H9 (cell line): ENCODE measurements around the gene MGLL. TPM values are rescaled to one million over a fixed set of nuclear protein-coding genes. Genes with fewer than 3 reads are reported as not detected.

Experiments
- DNase-seq: peaks from one replicate; pipeline ENCODE4 v3.0.0-alpha.2; 2017
- H2AFZ ChIP-seq: one replicate; pipeline ENCODE4 v1.6.1; 2013; ENCODE audit warnings: mild to moderate bottlenecking, low read length, control low read depth, moderate library complexity
- H2AK5ac ChIP-seq: 2 replicates; pipeline ENCODE4 v1.6.1; 2013; ENCODE audit warnings: low read length, control low read depth, mixed read lengths; ENCODE audit not compliant: insufficient read length
- H2BK120ac ChIP-seq: one replicate; pipeline ENCODE4 v1.6.1; 2013; ENCODE audit warnings: low read depth, mild to moderate bottlenecking, low read length, control low read depth, inconsistent platforms; ENCODE audit not compliant: poor library complexity, severe bottlenecking
- H2BK12ac ChIP-seq: 2 replicates; pipeline ENCODE4 v1.6.1; 2013; ENCODE audit warnings: low read length, control low read depth, mixed read lengths, low read depth; ENCODE audit not compliant: insufficient read length
- H2BK15ac ChIP-seq: 2 replicates; pipeline ENCODE4 v1.6.1; 2013; ENCODE audit warnings: low read depth, low read length, control low read depth
- H2BK20ac ChIP-seq: one replicate; pipeline ENCODE4 v1.6.1; 2013; ENCODE audit warnings: low read depth, mild to moderate bottlenecking, low read length, control low read depth, inconsistent platforms; ENCODE audit not compliant: poor library complexity, severe bottlenecking
- H2BK5ac ChIP-seq: 2 replicates; pipeline ENCODE4 v1.6.1; 2013; ENCODE audit warnings: low read length, control low read depth, mixed read lengths; ENCODE audit not compliant: insufficient read length
- H3K14ac ChIP-seq: 2 replicates; pipeline ENCODE4 v1.6.1; 2013; ENCODE audit warnings: low read length, control low read depth; ENCODE audit not compliant: insufficient read depth
- H3K18ac ChIP-seq: 2 replicates; pipeline ENCODE4 v1.6.1; 2013; ENCODE audit warnings: low read depth, mild to moderate bottlenecking, mixed read lengths, low read length, control low read depth; ENCODE audit not compliant: insufficient read length
- H3K23ac ChIP-seq: 2 replicates; pipeline ENCODE4 v1.6.1; 2013; ENCODE audit warnings: low read length, control low read depth, mixed read lengths, low read depth; ENCODE audit not compliant: insufficient read length
- H3K23me2 ChIP-seq: 2 replicates; pipeline ENCODE4 v1.6.1; 2013; ENCODE audit warnings: low read depth, mild to moderate bottlenecking, mixed read lengths, low read length, control low read depth; ENCODE audit not compliant: insufficient read length, poor library complexity, severe bottlenecking
- H3K27ac ChIP-seq: 2 replicates; pipeline ENCODE4 v1.5.1; 2013; ENCODE audit warnings: low read length, control low read depth, mixed read lengths, low read depth; ENCODE audit not compliant: insufficient read length
- H3K27me3 ChIP-seq: 2 replicates; pipeline ENCODE4 v1.6.1; 2013; ENCODE audit warnings: low read length, control low read depth, inconsistent platforms; ENCODE audit not compliant: insufficient read depth
- H3K4ac ChIP-seq: 2 replicates; pipeline ENCODE4 v1.6.1; 2013; ENCODE audit warnings: low read depth, mild to moderate bottlenecking, control low read depth, inconsistent platforms, low read length, moderate library complexity
- H3K4me1 ChIP-seq: 2 replicates; pipeline ENCODE4 v1.6.1; 2013; ENCODE audit warnings: low read length, control low read depth, inconsistent platforms; ENCODE audit not compliant: insufficient read depth
- H3K4me2 ChIP-seq: 2 replicates; pipeline ENCODE4 v1.6.1; 2013; ENCODE audit warnings: low read length, control low read depth, mixed read lengths; ENCODE audit not compliant: insufficient read length, insufficient read depth
- H3K56ac ChIP-seq: 2 replicates; pipeline ENCODE4 v1.6.1; 2013; ENCODE audit warnings: low read depth, mild to moderate bottlenecking, mixed read lengths, low read length, control low read depth; ENCODE audit not compliant: insufficient read length
- H3K79me1 ChIP-seq: 2 replicates; pipeline ENCODE4 v1.6.1; 2013; ENCODE audit warnings: low read depth, mild to moderate bottlenecking, moderate library complexity, low read length, control low read depth, inconsistent platforms; ENCODE audit not compliant: insufficient read depth, poor library complexity, severe bottlenecking
- H3K79me2 ChIP-seq: 2 replicates; pipeline ENCODE4 v1.6.1; 2013; ENCODE audit warnings: low read length, control low read depth, inconsistent platforms; ENCODE audit not compliant: insufficient read depth
- H3K9ac ChIP-seq: 2 replicates; pipeline ENCODE4 v1.6.1; 2013; ENCODE audit warnings: low read length, control low read depth, mixed read lengths; ENCODE audit not compliant: insufficient read length; ENCODE audit errors: extremely low read depth
- H3K9me3 ChIP-seq: one replicate; pipeline ENCODE4 v1.6.1; 2013; ENCODE audit warnings: low read depth, low read length, inconsistent platforms; ENCODE audit not compliant: control insufficient read depth
- H3T11ph ChIP-seq: one replicate; pipeline ENCODE4 v1.6.1; 2013; ENCODE audit warnings: mild to moderate bottlenecking, low read length, control low read depth, inconsistent platforms
- H4K20me1 ChIP-seq: one replicate; pipeline ENCODE4 v1.6.1; 2013; ENCODE audit not compliant: control insufficient read depth, insufficient read length, insufficient read depth
- H4K5ac ChIP-seq: 2 replicates; pipeline ENCODE4 v1.6.1; 2013; ENCODE audit warnings: low read depth, mild to moderate bottlenecking, mixed read lengths, low read length, control low read depth; ENCODE audit not compliant: insufficient read length
- H4K8ac ChIP-seq: replicated peaks from 2 replicates; pipeline ENCODE4 v1.6.1; 2013; ENCODE audit warnings: low read length, control low read depth, mixed read lengths, low read depth; ENCODE audit not compliant: insufficient read length
- H4K91ac ChIP-seq: 2 replicates; pipeline ENCODE4 v1.6.1; 2013; ENCODE audit warnings: low read depth, mild to moderate bottlenecking, moderate library complexity, mixed read lengths, low read length, control low read depth; ENCODE audit not compliant: insufficient read length
- H3K27ac Mint-ChIP-seq, 3 experiments: 2 replicates in 2 of 3; 3 replicates in 1 of 3; pipeline ENCODE4 v1.8.0; 2020 to 2021; ENCODE audit warnings: mixed read lengths in 3 of 3, mild to moderate bottlenecking in 1 of 3, moderate library complexity in 1 of 3
- H3K27me3 Mint-ChIP-seq: 2 replicates; pipeline ENCODE4 v1.8.0; 2021; ENCODE audit warnings: low read depth, mild to moderate bottlenecking, moderate library complexity, mixed read lengths
- H3K36me3 Mint-ChIP-seq, 3 experiments: 2 replicates in 2 of 3; 3 replicates in 1 of 3; pipeline ENCODE4 v1.8.0; 2020 to 2021; ENCODE audit warnings: low read depth in 3 of 3, mixed read lengths in 3 of 3; ENCODE audit not compliant: insufficient read depth in 1 of 3
- H3K4me1 Mint-ChIP-seq, 2 experiments: 2 replicates each; pipeline ENCODE4 v1.8.0; 2020; ENCODE audit warnings: mixed read lengths in 2 of 2
- H3K4me3 Mint-ChIP-seq, 2 experiments: 2 replicates in 1 of 2; 3 replicates in 1 of 2; pipeline ENCODE4 v1.8.0; 2020 to 2021; ENCODE audit warnings: mild to moderate bottlenecking in 2 of 2, mixed read lengths in 2 of 2, moderate library complexity in 1 of 2
- H3K9me3 Mint-ChIP-seq, 2 experiments: 2 replicates in 1 of 2; 3 replicates in 1 of 2; pipeline ENCODE4 v1.8.0; 2020; ENCODE audit warnings: mild to moderate bottlenecking in 2 of 2, mixed read lengths in 2 of 2, moderate library complexity in 1 of 2
- CTCF ChIP-seq: fragments of 200-600 bp; sonication (generic); conservative IDR thresholded peaks from 3 replicates; pipeline ENCODE4 v1.8.0; 2021; ENCODE audit warnings: antibody characterized with exemption, mild to moderate bottlenecking
- WGBS: extraction: QIAGEN DNeasy Blood & Tissue Kit; methylation state at CpG from one replicate; pipeline ENCODE4 v1.1.7; 2013; ENCODE audit warnings: missing lambda C conversion rate, low lambda C conversion rate, mixed read lengths; ENCODE audit not compliant: insufficient read length; ENCODE audit errors: extremely low coverage; 5-methylcytosine and 5-hydroxymethylcytosine counted together
- total RNA-seq: library from RNA; stranded (reverse); gene quantifications from 2 replicates; pipeline ENCODE4 v1.2.1, GENCODE V29; 2021

Gene MGLL
- total RNA-seq, 1 experiment from 2014 or later: 0.11 TPM

GRCh38 chr3:127639173-127640041, 182.9 kb downstream of the MGLL start:
- Histone ChIP-seq H4K91ac (no peak overlapping the region), H3K56ac (no peak overlapping the region), H3T11ph (no peak overlapping the region), H3K9me3 (no peaks in the 10 kb centered on the region), H3K4me2 (no peak overlapping the region), H3K4me1 (no peaks in the 10 kb centered on the region; the same call in 1 of the 2 replicates), H4K20me1 (peaks cover 5% of the 10 kb centered on the region), H2BK5ac (no peak overlapping the region), H3K27me3 (no peaks in the 10 kb centered on the region), H4K5ac (no peak overlapping the region), H2BK12ac (no peak overlapping the region), H2BK20ac (no peak overlapping the region), H3K4ac (no peak overlapping the region), H4K8ac (no peak overlapping the region), H2BK15ac (no peak overlapping the region), H2AK5ac (no peak overlapping the region), H3K27ac (no peak overlapping the region), H3K79me1 (no peaks in the 10 kb centered on the region), H2BK120ac (no peak overlapping the region), H3K18ac (no peak overlapping the region), H3K79me2 (no peaks in the 10 kb centered on the region), H3K23ac (no peak overlapping the region), H3K9ac (no peak overlapping the region), H3K14ac (no peak overlapping the region), H3K23me2 (no peaks in the 10 kb centered on the region), H2AFZ (no peak overlapping the region)
- peaks cover 5 to 11% (median 10%) of the 10 kb centered on the region in 3 experiments; a peak in 4 of 7 replicates for H3K36me3 Mint-ChIP-seq
- WGBS: no CpG with 5 or more reads among the region's 5 CpGs
- no peak overlapping the region for H3K4me3 Mint-ChIP-seq
- H3K9me3 Mint-ChIP-seq: no peaks in the 10 kb centered on the region
- no peak for DNase-seq
- H3K27me3 Mint-ChIP-seq: no peaks in the 10 kb centered on the region
- no peak for TF ChIP-seq CTCF
- peaks cover 5 to 9% of the 10 kb centered on the region in 2 experiments for H3K4me1 Mint-ChIP-seq
- H3K27ac Mint-ChIP-seq: peak overlapping the region in 2 of 3 experiments; percentile 24 to 82; a peak in 2 of 7 replicates

Other genes with a start within 250 kb of the MGLL start
- gene TPRA1, start 231.8 kb downstream of the MGLL start, total RNA-seq: 19.3 and 20.0 TPM in 2 replicates
- gene MCM2, start 224.1 kb downstream of the MGLL start, total RNA-seq: 164 and 170 TPM in 2 replicates
- 24.6 and 24.8 TPM in 2 replicates for gene PODXL2, start 193.3 kb downstream of the MGLL start, total RNA-seq
- gene ABTB1, start 149.6 kb downstream of the MGLL start, total RNA-seq: 3.9 and 6.2 TPM in 2 replicates
- not detected in 2 replicates for gene KBTBD12, start 92.7 kb upstream of the MGLL start, total RNA-seq
- gene SEC61A1, start 229.9 kb upstream of the MGLL start, total RNA-seq: 138 and 146 TPM in 2 replicates